ENCODE data around the gene TUNAR. TPM values are rescaled to one million over a fixed set of nuclear protein-coding genes. Genes with fewer than 3 reads are reported as not detected.

Gene TUNAR
- total RNA-seq, 4 donors from 2014 or later, result 0.13 TPM; not detected in 3

- Histone ChIP-seq H3K36me3 (no peaks in the 10 kb centered on the region), H3K27me3 (peaks cover 0 to 48% (median 0%) of the 10 kb centered on the region in 4 donors), H3K9me3 (no peaks in the 10 kb centered on the region), H3K4me1 (no peaks in the 10 kb centered on the region), H3K27ac (replicated peaks in 1 of 4) (no peak overlapping the region), H3K4me3 (no peak overlapping the region)
- 65% methylated on average over 4 of the region's 4 CpGs for WGBS
- intact Hi-C loops (cut with DNase I), result no loop called here
- TF ChIP-seq POLR2A (IDR thresholded peaks at IDR 0.05; ENCODE audit: low read depth), result no peak
- TF ChIP-seq EP300 (IDR thresholded peaks at IDR 0.05), result no peak
- TF ChIP-seq POLR2AphosphoS5 (IDR thresholded peaks at IDR 0.05), result no peak
- no peak for TF ChIP-seq CTCF (IDR thresholded peaks at IDR 0.05)
- no peak for DNase-seq (ENCODE audit: extremely low spot score)
These were observed 30.0 kb downstream of the TUNAR start for GRCh38 chr14:95906591-95906990.

GRCh38 chr14:95910628-95911027 lies 34.0 kb downstream of the TUNAR start:
- TF ChIP-seq POLR2A (IDR thresholded peaks at IDR 0.05; ENCODE audit: low read depth) (no peak), POLR2AphosphoS5 (IDR thresholded peaks at IDR 0.05) (no peak), EP300 (IDR thresholded peaks at IDR 0.05) (no peak)
- no peak for DNase-seq (ENCODE audit: extremely low spot score)
- H3K9me3 ChIP-seq, result no peaks in the 10 kb centered on the region
- H3K27me3 ChIP-seq, result peaks cover 0 to 45% (median 0%) of the 10 kb centered on the region in 4 donors
- no peak overlapping the region for H3K4me3 ChIP-seq
- intact Hi-C loops (cut with DNase I), result no loop called here
- WGBS, result 56% methylated on average over 2 of the region's 4 CpGs
- H3K27ac ChIP-seq (replicated peaks in 1 of 4), result no peak overlapping the region
- no peaks in the 10 kb centered on the region for H3K4me1 ChIP-seq
- no peaks in the 10 kb centered on the region for H3K36me3 ChIP-seq

- DNase-seq (ENCODE audit: extremely low spot score), result no peak
- Histone ChIP-seq H3K9me3 (no peaks in the 10 kb centered on the region), H3K4me3 (no peak overlapping the region), H3K4me1 (no peaks in the 10 kb centered on the region), H3K36me3 (no peaks in the 10 kb centered on the region), H3K27me3 (peaks cover 0 to 49% (median 0%) of the 10 kb centered on the region in 4 donors), H3K27ac (replicated peaks in 1 of 4) (no peak overlapping the region)
- intact Hi-C loops (cut with DNase I), result no loop called here
- WGBS, result 94% methylated on average over 7 of the region's 7 CpGs
- TF ChIP-seq EP300 (IDR thresholded peaks at IDR 0.05) (no peak), CTCF (IDR thresholded peaks at IDR 0.05) (no peak), POLR2AphosphoS5 (IDR thresholded peaks at IDR 0.05) (no peak), POLR2A (IDR thresholded peaks at IDR 0.05; ENCODE audit: low read depth) (no peak)
These were observed 34.8 kb downstream of the TUNAR start for GRCh38 chr14:95911456-95911855.

GRCh38 chr14:95915330-95915729 lies 38.7 kb downstream of the TUNAR start:
- no peaks in the 10 kb centered on the region for H3K9me3 ChIP-seq
- DNase-seq (ENCODE audit: extremely low spot score), result no peak
- H3K4me1 ChIP-seq, result no peaks in the 10 kb centered on the region
- intact Hi-C loops (cut with DNase I), result no loop called here
- TF ChIP-seq EP300 (IDR thresholded peaks at IDR 0.05) (no peak), CTCF (IDR thresholded peaks at IDR 0.05) (no peak), POLR2A (IDR thresholded peaks at IDR 0.05; ENCODE audit: low read depth) (no peak), POLR2AphosphoS5 (IDR thresholded peaks at IDR 0.05) (no peak)
- WGBS, result 52% methylated on average over 7 of the region's 7 CpGs
- H3K27ac ChIP-seq (replicated peaks in 1 of 4), result no peak overlapping the region
- H3K36me3 ChIP-seq, result no peaks in the 10 kb centered on the region
- H3K4me3 ChIP-seq, result no peak overlapping the region
- peaks cover 0 to 33% (median 0%) of the 10 kb centered on the region in 4 donors for H3K27me3 ChIP-seq

- peaks cover 0 to 32% (median 0%) of the 10 kb centered on the region in 4 donors for H3K27me3 ChIP-seq
- H3K4me1 ChIP-seq, result no peaks in the 10 kb centered on the region
- H3K27ac ChIP-seq (replicated peaks in 1 of 4), result no peak overlapping the region
- DNase-seq (ENCODE audit: extremely low spot score), result no peak
- no peak overlapping the region for H3K4me3 ChIP-seq
- 21% methylated on average over 6 of the region's 6 CpGs for WGBS
- TF ChIP-seq EP300 (IDR thresholded peaks at IDR 0.05) (no peak), POLR2A (IDR thresholded peaks at IDR 0.05; ENCODE audit: low read depth) (no peak), POLR2AphosphoS5 (IDR thresholded peaks at IDR 0.05) (no peak), CTCF (IDR thresholded peaks at IDR 0.05) (no peak)
- no peaks in the 10 kb centered on the region for H3K9me3 ChIP-seq
- intact Hi-C loops (cut with DNase I), result no loop called here
- no peaks in the 10 kb centered on the region for H3K36me3 ChIP-seq
These were observed 41.8 kb downstream of the TUNAR start for GRCh38 chr14:95918466-95918865.

Data from esophagus muscularis mucosa (tissue), 4 donors.